Measurements from ENCODE around the gene GPC6.

- TF ChIP-seq CTCF (IDR thresholded peaks at IDR 0.05; ENCODE audit: insufficient read depth, low read length) (no peak), POLR2AphosphoS5 (IDR thresholded peaks at IDR 0.05; ENCODE audit: low read depth) (no peak)
Observed at GRCh38 chr13:93264876-93265275, 38.3 kb downstream of the GPC6 start.

Data from HL-60 (cell line).